Activated CD8-positive, alpha-beta memory T cell treated with anti-CD3 and anti-CD28 coated beads, Interleukin-2, amount 50 U/mL, for 48 hours (primary cell): ENCODE results near the gene RASGRF2.

Experiments
- DNase-seq: peaks from one replicate; pipeline ENCODE4 v3.0.0-alpha.2; 2020

RASGRF2 gene

GRCh38 chr5:81142108-81142507, 181.9 kb downstream of the RASGRF2 start:
- DNase-seq, result no peak

- no peak for DNase-seq
Observed at GRCh38 chr5:81145329-81145935, 185.3 kb downstream of the RASGRF2 start.

- DNase-seq, result no peak
Observed at GRCh38 chr5:81146031-81146430, 185.9 kb downstream of the RASGRF2 start.

GRCh38 chr5:81147011-81147885, 187.1 kb downstream of the RASGRF2 start:
- no peak for DNase-seq

GRCh38 chr5:81147886-81148571, 187.9 kb downstream of the RASGRF2 start:
- DNase-seq, result no peak

- no peak for DNase-seq
Observed at GRCh38 chr5:81151546-81151945, 191.4 kb downstream of the RASGRF2 start.

GRCh38 chr5:81154725-81155124, 194.6 kb downstream of the RASGRF2 start:
- no peak for DNase-seq

- no peak for DNase-seq
Observed at GRCh38 chr5:81156732-81157131, 196.6 kb downstream of the RASGRF2 start.

- no peak for DNase-seq
Observed at GRCh38 chr5:81161012-81161601, 200.9 kb downstream of the RASGRF2 start.

- DNase-seq, result no peak
Observed at GRCh38 chr5:81162501-81162900, 202.3 kb downstream of the RASGRF2 start.

- no peak for DNase-seq
Observed at GRCh38 chr5:81163651-81164050, 203.5 kb downstream of the RASGRF2 start.

- no peak for DNase-seq
Observed at GRCh38 chr5:81164476-81164875, 204.3 kb downstream of the RASGRF2 start.

- no peak for DNase-seq
Observed at GRCh38 chr5:81164936-81165335, 204.8 kb downstream of the RASGRF2 start.

- peak; percentile 74 for DNase-seq
Observed at GRCh38 chr5:81165493-81166119, 205.4 kb downstream of the RASGRF2 start.

- DNase-seq, result no peak
Observed at GRCh38 chr5:81166430-81166829, 206.3 kb downstream of the RASGRF2 start.

- DNase-seq, result no peak
Observed at GRCh38 chr5:81167078-81167477, 206.9 kb downstream of the RASGRF2 start.

- DNase-seq, result no peak
Observed at GRCh38 chr5:81167544-81167943, 207.4 kb downstream of the RASGRF2 start.

- DNase-seq, result no peak
Observed at GRCh38 chr5:81169924-81170323, 209.8 kb downstream of the RASGRF2 start.

- DNase-seq, result no peak
Observed at GRCh38 chr5:81171769-81172168, 211.6 kb downstream of the RASGRF2 start.

- DNase-seq, result no peak
Observed at GRCh38 chr5:81172710-81173109, 212.5 kb downstream of the RASGRF2 start.

GRCh38 chr5:81177061-81177460, 216.9 kb downstream of the RASGRF2 start:
- no peak for DNase-seq

GRCh38 chr5:81179959-81180358, 219.8 kb downstream of the RASGRF2 start:
- DNase-seq, result no peak
